ENCODE results near the gene CTPS2. TPM values are rescaled to one million over a fixed set of nuclear protein-coding genes. Genes with fewer than 3 reads are reported as not detected.

The CTPS2 gene
- total and polyA plus RNA-seq, 10 of the 15 experiments (the other 5 are each of a cell fraction or from before 2014, with no cell fraction given): 5.9 to 17.8 (median 14.2) TPM

GRCh38 chrX:16678689-16679088 lies 33.8 kb downstream of the CTPS2 start:
- intact Hi-C loops (cut with micrococcal nuclease; ENCODE audit: unreplicated experiment): no loop called here
- H3K79me2 ChIP-seq (ENCODE audit: control insufficient read depth, insufficient read depth, low read length): no peaks in the 10 kb centered on the region
- no peak overlapping the region for H2AFZ ChIP-seq (ENCODE audit: control insufficient read depth, low read depth, low read length)
- ATAC-seq (no peak), DNase-seq (ENCODE audit: low read depth, low spot score) (no peak), FAIRE-seq (no peak)
- BruUV-seq (replicated peaks): no TSS peak
- in situ Hi-C loops (cut with MboI): no loop called here
- ChIA-PET POLR2A (no interaction called here), SMC1A (ENCODE audit: uncharacterized antibody, unreplicated experiment) (no interaction called here), RAD21 (ENCODE audit: unreplicated experiment) (no interaction called here), CTCF (interaction anchor here (0.7 to 1.0 kb wide), 2 partner anchors 10 to 16 kb away, joined by 3 read pairs; no protein-coding TSS in a partner anchor)
- peaks cover 0 to 1% of the 10 kb centered on the region in 2 experiments; a peak in 1 of 4 replicates for H3K36me3 ChIP-seq (ENCODE audit: control insufficient read depth in 2 of 2, insufficient read depth in 2 of 2, low read length in 1 of 2)
- WGBS (ENCODE audit: insufficient coverage, insufficient replicate concordance, low lambda C conversion rate, missing lambda C conversion rate): 60% methylated on average over 11 of the region's 11 CpGs
- H3K27me3 ChIP-seq (replicated peaks in 1 of 2; ENCODE audit: control insufficient read depth in 2 of 2, insufficient read depth in 2 of 2, low read length in 1 of 2): no peaks in the 10 kb centered on the region
- H3K27ac ChIP-seq (ENCODE audit: control insufficient read depth, insufficient read depth): no peak overlapping the region
- no peaks in the 10 kb centered on the region for H3K9me3 ChIP-seq (replicated peaks; ENCODE audit: control insufficient read depth, insufficient read depth, low read length)
- H4K20me1 ChIP-seq (ENCODE audit: control insufficient read depth, insufficient read depth): no peaks in the 10 kb centered on the region
- H3K9ac ChIP-seq (ENCODE audit: control insufficient read depth, insufficient read depth, low read length): no peak overlapping the region
- TF ChIP-seq E2F4 (IDR thresholded peaks at IDR 0.05; ENCODE audit: low read depth, low read length) (no peak), JUND (IDR thresholded peaks at IDR 0.05; ENCODE audit: low read depth, low read length) (no peak), WRNIP1 (IDR thresholded peaks at IDR 0.05; ENCODE audit: borderline replicate concordance, low read depth, low read length) (no peak)
- no peaks in the 10 kb centered on the region for H3K4me1 ChIP-seq (ENCODE audit: control insufficient read depth, insufficient read depth, low read length)
- no peak overlapping the region for H3K4me2 ChIP-seq (ENCODE audit: control insufficient read depth, insufficient read depth)
- no peak overlapping the region for H3K4me3 ChIP-seq

- no peak overlapping the region for H3K4me2 ChIP-seq (ENCODE audit: control insufficient read depth, insufficient read depth)
- TF ChIP-seq WRNIP1 (IDR thresholded peaks at IDR 0.05; ENCODE audit: borderline replicate concordance, low read depth, low read length): no peak
- no peak for TF ChIP-seq ETV6 (conservative IDR thresholded peaks at IDR 0.05 in 1 of 2, IDR thresholded peaks at IDR 0.05 in 1 of 2; ENCODE audit: borderline replicate concordance in 1 of 2, low read depth in 1 of 2)
- TF ChIP-seq RBBP5 (conservative IDR thresholded peaks at IDR 0.05): no peak
- TF ChIP-seq BCL11A (IDR thresholded peaks at IDR 0.05; ENCODE audit: low read depth, low read length): no peak
- TF ChIP-seq RAD21 (IDR thresholded peaks at IDR 0.05; ENCODE audit: insufficient read depth, low read depth, low read length): peak; percentile 52; the same call in 1 of the 2 replicates
- TF ChIP-seq TARDBP (IDR thresholded peaks at IDR 0.05; ENCODE audit: borderline replicate concordance): no peak
- peak; percentile 9 to 45 (median 10); a peak in 1 of 6 replicates for TF ChIP-seq CTCF (IDR thresholded peaks at IDR 0.05 in 2 of 3, conservative IDR thresholded peaks at IDR 0.05 in 1 of 3; ENCODE audit: control insufficient read depth in 2 of 3, extremely low read depth in 1 of 3, insufficient read depth in 1 of 3, low read depth in 3 of 3, low read length in 3 of 3)
- no peak for TF ChIP-seq IRF4 (IDR thresholded peaks at IDR 0.05; ENCODE audit: low read depth, low read length)
- CTCF ChIA-PET: interaction anchor here (1.1 to 1.3 kb wide), 2 partner anchors 42 to 235 kb away, joined by 3 read pairs; no protein-coding TSS in a partner anchor
- intact Hi-C loops (cut with micrococcal nuclease; ENCODE audit: unreplicated experiment) (no loop called here), in situ Hi-C loops (cut with MboI) (no loop called here)
- DNase-seq (ENCODE audit: low read depth, low spot score): no peak
- no peak overlapping the region for H3K9ac ChIP-seq (ENCODE audit: control insufficient read depth, insufficient read depth, low read length)
- POLR2A ChIA-PET: no interaction called here
- no peaks in the 10 kb centered on the region for H3K9me3 ChIP-seq (replicated peaks; ENCODE audit: control insufficient read depth, insufficient read depth, low read length)
- no peaks in the 10 kb centered on the region for H4K20me1 ChIP-seq (ENCODE audit: control insufficient read depth, insufficient read depth)
- H2AFZ ChIP-seq (ENCODE audit: control insufficient read depth, low read depth, low read length): no peak overlapping the region
- FAIRE-seq: no peak
- no TSS peak for BruUV-seq (replicated peaks)
- no peak overlapping the region for H3K27ac ChIP-seq (ENCODE audit: control insufficient read depth, insufficient read depth)
- SMC1A ChIA-PET (ENCODE audit: uncharacterized antibody, unreplicated experiment): no interaction called here
- H3K36me3 ChIP-seq (ENCODE audit: control insufficient read depth in 2 of 2, insufficient read depth in 2 of 2, low read length in 1 of 2): no peaks in the 10 kb centered on the region; a peak in 2 of 4 replicates
- H3K4me1 ChIP-seq (ENCODE audit: control insufficient read depth, insufficient read depth, low read length): no peaks in the 10 kb centered on the region
- no peaks in the 10 kb centered on the region for H3K79me2 ChIP-seq (ENCODE audit: control insufficient read depth, insufficient read depth, low read length)
- no peaks in the 10 kb centered on the region for H3K27me3 ChIP-seq (replicated peaks in 1 of 2; ENCODE audit: control insufficient read depth in 2 of 2, insufficient read depth in 2 of 2, low read length in 1 of 2)
- ATAC-seq: peak; percentile 54
- RAD21 ChIA-PET (ENCODE audit: unreplicated experiment): no interaction called here
- no peak overlapping the region for H3K4me3 ChIP-seq
Observed at GRCh38 chrX:16671005-16671404, 41.5 kb downstream of the CTPS2 start.
